ENCODE results near the gene CDHR2.

GRCh38 chr5:176540956-176541337 lies 8.2 kb upstream of the CDHR2 start:
- no peak for TF ChIP-seq ARNTL (CRISPR knock-in tag; IDR thresholded peaks at IDR 0.05; ENCODE audit: borderline replicate concordance, low read depth)
- TF ChIP-seq CREB5 (CRISPR knock-in tag; IDR thresholded peaks at IDR 0.05; ENCODE audit: low read depth), result no peak
- no peak for TF ChIP-seq ZNF8 (CRISPR knock-in tag; IDR thresholded peaks at IDR 0.05)
- no peak for TF ChIP-seq GLIS3 (CRISPR knock-in tag; IDR thresholded peaks at IDR 0.05)
- no peak for TF ChIP-seq TOX (CRISPR knock-in tag; IDR thresholded peaks at IDR 0.05; ENCODE audit: borderline replicate concordance)
- TF ChIP-seq, protein P1, sequence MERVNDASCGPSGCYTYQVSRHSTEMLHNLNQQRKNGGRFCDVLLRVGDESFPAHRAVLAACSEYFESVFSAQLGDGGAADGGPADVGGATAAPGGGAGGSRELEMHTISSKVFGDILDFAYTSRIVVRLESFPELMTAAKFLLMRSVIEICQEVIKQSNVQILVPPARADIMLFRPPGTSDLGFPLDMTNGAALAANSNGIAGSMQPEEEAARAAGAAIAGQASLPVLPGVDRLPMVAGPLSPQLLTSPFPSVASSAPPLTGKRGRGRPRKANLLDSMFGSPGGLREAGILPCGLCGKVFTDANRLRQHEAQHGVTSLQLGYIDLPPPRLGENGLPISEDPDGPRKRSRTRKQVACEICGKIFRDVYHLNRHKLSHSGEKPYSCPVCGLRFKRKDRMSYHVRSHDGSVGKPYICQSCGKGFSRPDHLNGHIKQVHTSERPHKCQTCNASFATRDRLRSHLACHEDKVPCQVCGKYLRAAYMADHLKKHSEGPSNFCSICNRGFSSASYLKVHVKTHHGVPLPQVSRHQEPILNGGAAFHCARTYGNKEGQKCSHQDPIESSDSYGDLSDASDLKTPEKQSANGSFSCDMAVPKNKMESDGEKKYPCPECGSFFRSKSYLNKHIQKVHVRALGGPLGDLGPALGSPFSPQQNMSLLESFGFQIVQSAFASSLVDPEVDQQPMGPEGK (CRISPR knock-in tag; IDR thresholded peaks at IDR 0.05; ENCODE audit: borderline replicate concordance), result no peak
- TF ChIP-seq ZFP3 (CRISPR knock-in tag; IDR thresholded peaks at IDR 0.05), result no peak
- TF ChIP-seq ZFP30 (CRISPR knock-in tag; IDR thresholded peaks at IDR 0.05), result no peak
- no peak for TF ChIP-seq ZNF70 (CRISPR knock-in tag; IDR thresholded peaks at IDR 0.05)
- TF ChIP-seq ZC3H10 (CRISPR knock-in tag; IDR thresholded peaks at IDR 0.05), result no peak
- TF ChIP-seq POU6F1 (CRISPR knock-in tag; IDR thresholded peaks at IDR 0.05; ENCODE audit: borderline replicate concordance, low read depth), result no peak
- no peak for TF ChIP-seq CSRNP3 (CRISPR knock-in tag; IDR thresholded peaks at IDR 0.05)
